Stimulated activated CD4-positive, alpha-beta T cell treated with anti-CD3 and anti-CD28 coated beads, Interleukin-1b, Interleukin-23, amount 100 ng/mL, for 1 hour (primary cell): ENCODE measurements around the gene HLA-DMB.
"Not testable (repeated sequence)": the region's sequence is repeated elsewhere in the genome, so short reads cannot be mapped to it uniquely, and the experiment has no call there.

Source experiments
- DNase-seq, 2 donors: peaks; one replicate each; pipeline ENCODE4 v3.0.0-alpha.2; 2020; ENCODE audit warnings: low read depth in 2 of 2

Gene HLA-DMB

GRCh38 chr6:32950010-32950409 lies 9.2 kb upstream of the HLA-DMB start:
- DNase-seq: no peak

GRCh38 chr6:32949113-32949512 lies 8.3 kb upstream of the HLA-DMB start:
- DNase-seq: no peak

DNA sequence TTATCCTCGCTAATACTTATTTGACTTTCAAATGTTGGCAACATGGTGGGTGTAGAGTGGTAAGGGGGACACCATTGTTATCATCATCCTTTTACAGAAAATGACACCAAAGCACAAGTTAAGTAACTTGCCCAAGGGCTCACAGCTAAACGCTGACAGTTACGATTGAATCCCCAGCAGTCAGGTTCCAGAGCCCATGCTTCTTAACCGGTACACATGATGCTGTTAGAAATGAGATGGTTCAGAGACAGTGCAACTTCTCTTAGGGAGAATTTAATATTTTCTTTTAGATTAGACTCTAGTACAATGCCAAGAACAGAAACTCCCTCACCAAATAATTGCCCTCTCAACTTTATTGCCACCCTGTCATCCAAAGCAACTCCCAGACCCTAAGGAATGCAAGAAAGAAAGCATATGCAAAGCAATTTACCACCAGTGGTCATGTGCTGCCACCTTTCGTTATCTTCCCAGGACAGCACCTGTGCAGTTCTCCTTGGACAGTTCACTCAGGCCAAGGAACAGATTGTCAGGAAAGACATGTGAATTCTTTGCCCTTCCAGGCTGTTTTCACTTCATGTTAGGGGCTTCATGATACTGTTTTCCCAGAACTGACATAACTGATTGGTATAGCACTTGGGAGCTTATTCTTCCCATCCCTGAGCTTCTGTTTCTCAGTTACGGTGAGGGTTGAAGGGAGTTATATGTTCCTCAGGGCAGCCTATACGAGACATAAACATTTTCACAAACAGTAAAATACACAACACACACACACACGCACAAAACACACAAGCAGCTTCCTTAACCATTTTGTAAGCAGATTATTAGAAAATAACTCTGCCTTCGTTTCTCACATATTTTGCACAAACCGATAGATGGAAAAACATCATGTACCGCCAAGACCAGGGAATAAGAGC lies 7.0 kb upstream of the HLA-DMB start:
- DNase-seq: no peak

DNA sequence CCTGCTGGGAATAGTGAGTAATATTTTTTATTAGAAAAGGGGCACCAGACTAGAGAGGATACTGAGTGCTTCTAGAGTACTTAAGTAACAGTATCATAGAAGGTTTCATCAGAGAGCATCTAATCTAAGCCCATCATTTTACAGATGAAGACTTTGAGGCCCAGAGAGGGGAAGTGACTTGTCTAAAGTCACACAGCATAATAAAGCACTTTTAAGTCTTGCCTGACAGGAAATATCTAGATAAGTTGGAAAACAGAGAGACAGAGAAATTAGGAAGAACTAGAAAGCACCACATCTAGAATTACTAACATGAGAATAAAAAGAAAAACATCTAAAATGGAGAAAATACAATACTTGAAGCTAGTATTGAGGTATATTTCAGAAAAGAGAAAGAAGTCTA lies 6.1 kb upstream of the HLA-DMB start:
- no peak for DNase-seq

DNA sequence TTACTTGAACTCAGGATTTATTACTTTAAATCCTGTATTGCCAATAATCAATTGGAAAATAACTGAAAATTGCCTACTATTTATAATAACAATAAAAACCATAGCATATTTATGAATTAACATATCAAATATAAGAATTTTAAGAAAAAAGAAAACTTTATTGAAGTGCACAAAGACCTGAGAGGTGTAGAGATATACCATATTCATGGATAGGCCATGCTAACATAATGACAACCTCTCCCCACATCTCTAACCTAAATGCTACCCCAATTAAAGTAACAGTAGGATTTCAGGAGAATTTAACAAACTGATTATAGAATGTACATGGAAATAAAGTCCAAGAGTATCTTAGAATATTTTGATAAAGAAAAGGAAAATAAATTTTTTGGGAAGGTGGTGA lies 5.1 kb upstream of the HLA-DMB start:
- no peak for DNase-seq

DNA sequence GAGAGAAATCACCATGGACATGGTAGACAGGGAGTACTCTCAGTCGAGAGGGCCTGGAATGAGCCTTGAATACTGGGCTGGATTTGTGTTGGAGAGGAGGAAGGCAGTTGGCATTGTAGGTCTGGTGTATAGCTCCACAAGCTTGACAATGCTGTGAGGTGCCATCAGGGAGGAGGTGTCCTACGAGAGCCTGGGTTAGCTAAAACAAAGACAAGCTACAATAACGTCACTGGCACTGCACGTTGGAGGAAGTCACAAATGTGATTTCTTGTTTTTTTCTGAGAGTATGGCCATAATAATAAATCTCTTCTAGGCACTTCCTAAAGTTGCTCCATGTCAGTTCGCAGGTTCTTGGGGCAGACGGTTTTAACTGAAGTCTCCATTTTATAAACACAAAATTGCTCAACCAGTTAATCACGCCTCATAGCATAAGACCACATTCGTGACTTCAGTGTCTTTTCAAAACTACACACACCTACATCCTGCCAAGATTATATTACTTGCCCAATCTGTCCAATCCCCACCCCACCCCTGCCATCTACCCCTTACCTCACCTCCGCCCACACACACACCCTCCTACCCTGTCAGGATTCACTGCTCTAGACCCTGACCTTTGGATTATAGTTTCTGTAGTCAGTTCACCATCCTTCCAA lies 4.4 kb upstream of the HLA-DMB start:
- DNase-seq: no peak

DNA sequence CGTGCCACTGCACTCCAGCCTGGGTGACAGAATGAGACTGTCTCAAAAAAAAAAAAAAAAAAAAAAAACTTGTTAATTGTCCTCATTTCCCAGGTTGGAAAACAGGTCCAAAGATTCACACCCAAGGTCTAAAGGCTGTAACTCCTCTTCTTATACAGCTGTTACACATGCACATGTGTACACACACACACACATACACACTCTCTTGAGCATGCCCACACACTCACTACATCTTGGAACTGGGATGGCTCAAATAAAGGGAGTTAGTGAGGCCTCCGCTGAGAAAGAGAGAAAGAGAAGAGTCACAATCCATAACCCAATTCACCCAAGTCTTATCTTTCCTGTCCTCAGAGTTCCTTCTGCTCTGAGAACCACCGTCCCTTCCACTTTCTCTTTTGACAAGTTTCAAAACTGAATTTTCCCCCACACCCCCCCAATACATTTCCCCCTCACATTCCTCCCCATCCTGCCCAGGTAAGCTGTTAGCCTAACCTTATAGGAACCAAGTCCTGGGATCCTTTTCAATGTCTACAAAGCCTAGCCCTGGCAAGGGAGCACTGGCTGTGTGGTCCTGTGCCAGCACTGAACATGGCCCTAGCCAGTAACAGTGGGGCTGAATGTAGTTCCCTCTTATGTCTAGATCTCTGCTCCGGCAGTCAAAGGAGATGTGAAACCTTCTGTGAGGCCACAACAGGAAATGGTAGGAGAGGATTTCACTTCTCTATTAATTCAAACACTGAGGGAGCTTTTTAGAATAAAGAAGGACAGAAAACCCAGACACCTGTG lies 3.2 kb upstream of the HLA-DMB start:
- no peak for DNase-seq

DNA sequence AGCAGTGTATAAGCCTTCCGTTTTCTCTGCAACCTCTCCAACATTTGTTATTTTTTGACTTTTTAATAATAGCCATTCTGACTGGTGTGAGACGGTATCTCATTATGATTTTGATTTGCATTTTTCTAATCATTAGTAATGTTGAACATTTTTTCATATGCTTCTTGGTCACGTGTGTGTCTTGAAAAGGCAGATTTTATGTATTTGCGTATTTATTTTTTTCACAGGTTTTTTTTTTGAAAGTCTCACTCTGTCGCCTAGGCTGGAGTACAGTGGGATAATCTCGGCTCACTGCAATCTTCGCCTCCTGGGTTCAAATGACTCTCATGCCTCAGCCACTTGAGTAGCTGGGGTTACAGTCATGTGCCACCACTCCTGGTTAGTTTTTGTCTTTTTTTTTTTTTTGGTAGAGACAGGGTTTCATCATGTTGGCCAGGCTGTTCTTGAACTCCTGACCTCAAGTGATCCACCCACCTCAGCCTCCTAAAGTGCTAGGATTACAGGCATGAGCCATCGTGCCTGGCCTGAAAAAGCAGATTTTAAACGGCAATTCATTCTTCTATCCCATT lies 1.8 kb upstream of the HLA-DMB start:
- DNase-seq: not testable (repeated sequence)

GRCh38 chr6:32941214-32941768 lies 463 bp upstream of the HLA-DMB start:
- no peak for DNase-seq

DNA sequence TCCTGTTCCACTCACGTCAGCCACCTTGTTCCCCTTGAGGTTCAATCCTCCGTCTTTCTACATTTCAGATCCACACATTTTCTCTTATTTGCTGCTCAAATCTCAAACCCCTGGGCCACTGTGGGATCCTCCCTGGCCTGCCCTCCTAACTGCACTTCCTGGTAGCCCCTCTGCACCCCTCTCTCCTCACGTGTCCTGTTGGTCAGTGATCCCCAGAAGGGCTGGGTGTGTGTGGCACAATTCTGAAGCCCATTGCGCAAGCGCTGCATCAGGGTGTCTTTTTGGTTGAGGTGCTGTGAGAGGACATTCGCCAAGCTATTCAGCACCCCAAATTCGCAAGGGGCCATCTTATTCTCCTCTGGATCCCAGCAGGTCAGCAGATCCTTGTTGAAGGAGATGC lies 2.3 kb downstream of the HLA-DMB start:
- DNase-seq: no peak

DNA sequence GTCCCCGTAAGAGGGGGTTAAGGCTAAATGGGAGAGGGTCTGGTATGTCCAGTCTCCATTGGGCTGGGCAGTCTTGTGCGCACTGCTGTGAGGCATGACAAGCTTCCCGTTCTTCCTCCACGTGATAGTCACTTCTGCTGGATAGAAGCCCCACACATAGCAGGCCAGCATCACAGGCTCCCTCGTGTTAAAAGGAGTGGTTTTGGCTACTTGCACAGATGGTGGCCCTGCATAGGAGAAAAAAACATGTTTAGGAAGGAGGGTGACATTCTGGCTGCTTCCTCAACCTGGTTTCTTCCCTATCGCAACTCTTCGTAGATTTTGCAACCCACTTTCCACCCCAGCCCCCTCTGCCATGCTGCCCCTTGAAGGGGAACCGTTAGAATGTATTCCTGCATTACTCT lies 3.6 kb downstream of the HLA-DMB start:
- no peak for DNase-seq

GRCh38 chr6:32936239-32937152 lies 4.3 kb downstream of the HLA-DMB start:
- DNase-seq: no peak

GRCh38 chr6:32935551-32936238 lies 5.1 kb downstream of the HLA-DMB start:
- no peak for DNase-seq

DNA sequence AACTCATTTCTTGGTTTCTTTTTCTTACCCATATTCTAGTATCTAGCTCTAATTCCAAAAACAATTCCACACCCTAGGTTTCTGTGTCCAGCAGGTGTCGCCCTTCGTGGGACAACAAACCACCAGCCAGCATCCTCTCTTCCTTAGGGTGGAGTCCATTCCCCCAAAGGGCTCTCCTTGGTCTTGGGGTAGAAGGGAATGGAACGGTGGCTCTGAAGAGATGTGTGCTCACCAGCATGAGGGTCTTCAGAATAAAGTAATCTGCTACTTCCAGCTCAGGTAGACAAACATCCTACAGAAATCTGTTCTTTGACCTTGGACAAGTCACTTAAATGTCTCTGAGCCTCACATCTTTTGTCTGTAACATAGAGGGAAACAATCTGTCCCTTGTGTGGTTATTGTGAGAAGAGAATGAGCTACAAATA lies 7.2 kb downstream of the HLA-DMB start:
- DNase-seq: peak; percentile 53

GRCh38 chr6:32932132-32932868 lies 8.5 kb downstream of the HLA-DMB start:
- no peak for DNase-seq

GRCh38 chr6:32931211-32931610 lies 9.6 kb downstream of the HLA-DMB start:
- no peak for DNase-seq

DNA sequence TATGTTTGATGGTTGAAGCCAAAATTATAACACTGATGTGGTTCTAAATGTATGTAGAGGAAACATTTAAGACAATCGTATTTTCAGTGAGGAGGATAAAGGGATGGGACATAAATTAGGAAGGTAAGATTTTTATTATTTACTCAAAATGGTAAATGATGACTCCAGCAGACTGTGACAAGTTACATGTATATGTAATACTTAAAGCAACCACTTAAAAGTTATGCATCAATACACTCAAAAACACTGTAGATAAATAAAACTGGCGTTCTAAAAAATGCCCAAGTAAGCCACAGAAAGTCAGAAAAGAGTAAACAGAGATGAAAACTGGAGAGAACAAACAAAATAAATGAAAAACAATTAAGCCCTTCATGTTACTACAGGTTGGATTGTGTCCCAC lies 18.7 kb downstream of the HLA-DMB start:
- DNase-seq: no peak

GRCh38 chr6:32920715-32921114 lies 20.1 kb downstream of the HLA-DMB start:
- no peak for DNase-seq

- no peak for DNase-seq
These were observed 27.9 kb downstream of the HLA-DMB start for GRCh38 chr6:32912951-32913350.
